Mucosa of descending colon (tissue), 3 donors: Measurements from ENCODE around the gene SULF2. TPM values are rescaled to one million over a fixed set of nuclear protein-coding genes. Genes with fewer than 3 reads are reported as not detected.

Experiments
- ATAC-seq: fragments of 200-7000 bp; cut with Tn5 transposase; one replicate; pipeline ENCODE4 v1.9.1; 2020; ENCODE audit warnings: mild to moderate bottlenecking, moderate library complexity
- DNase-seq, 3 donors: peaks; one replicate each; pipeline ENCODE4 v3.0.0-alpha.2; 2020
- H3K36me3 ChIP-seq: fragments of 200-600 bp; one replicate; pipeline ENCODE4 v1.8.0; 2021; ENCODE audit warnings: low read depth, mild to moderate bottlenecking
- H3K4me1 ChIP-seq: fragments of 200-600 bp; one replicate; pipeline ENCODE4 v1.8.0; 2021; ENCODE audit warnings: low read depth, mild to moderate bottlenecking
- H3K4me3 ChIP-seq: fragments of 200-600 bp; one replicate; pipeline ENCODE4 v1.8.0; 2021; ENCODE audit warnings: mild to moderate bottlenecking
- H3K9me3 ChIP-seq: fragments of 200-600 bp; one replicate; pipeline ENCODE4 v1.8.0; 2021; ENCODE audit warnings: mild to moderate bottlenecking
- CTCF ChIP-seq: fragments of 200-600 bp; IDR thresholded peaks from one replicate; pipeline ENCODE4 v1.8.0; 2022; ENCODE audit warnings: antibody characterized with exemption, mild to moderate bottlenecking
- intact Hi-C, 2 donors: fragments of 100-400 bp; cut with DNase I in 1 of 2; cut with micrococcal nuclease in 1 of 2; formaldehyde crosslinking; loops; one replicate each; pipeline versions ENCODE4 v1.11.0 to v1.11.1; 2022; cut with DNase I, micrococcal nuclease
- total RNA-seq, 3 donors: library from RNA; stranded (reverse); fragmentation: NEBNext Ultra II Directional in 2 of 3; extraction: Animal tissue kit (Norgen Biotek cat#: 25700) in 2 of 3; gene quantifications; one replicate each; pipeline versions ENCODE4 v1.2.1 to v1.2.4, GENCODE V29; 2021 to 2023
- donor health status: DM: no; HTN: no; CAD: no; lungs with moderate emphysema.
- donor health status: DM: no; HTN: no; CAD: no.
- donor health status: DM: no; HTN: yes; CAD: no.

Gene SULF2
- total RNA-seq, 3 donors from 2014 or later, result 102 to 181 (median 144) TPM

GRCh38 chr20:47740121-47740861, 45.0 kb downstream of the SULF2 start:
- ATAC-seq (no peak), DNase-seq (no peak)
- no peak for TF ChIP-seq CTCF
- intact Hi-C loops, result no loop called here
- Histone ChIP-seq H3K36me3 (no peaks in the 10 kb centered on the region), H3K4me3 (no peak overlapping the region), H3K4me1 (peaks cover 3% of the 10 kb centered on the region), H3K9me3 (no peaks in the 10 kb centered on the region)

- intact Hi-C loops, result no loop called here
- no peak overlapping the region for H3K4me3 ChIP-seq
- H3K36me3 ChIP-seq, result no peaks in the 10 kb centered on the region
- DNase-seq (no peak), ATAC-seq (no peak)
- no peak for TF ChIP-seq CTCF
- no peaks in the 10 kb centered on the region for H3K4me1 ChIP-seq
- H3K9me3 ChIP-seq, result no peaks in the 10 kb centered on the region
These were observed 47.4 kb downstream of the SULF2 start for GRCh38 chr20:47737923-47738322.

DNA sequence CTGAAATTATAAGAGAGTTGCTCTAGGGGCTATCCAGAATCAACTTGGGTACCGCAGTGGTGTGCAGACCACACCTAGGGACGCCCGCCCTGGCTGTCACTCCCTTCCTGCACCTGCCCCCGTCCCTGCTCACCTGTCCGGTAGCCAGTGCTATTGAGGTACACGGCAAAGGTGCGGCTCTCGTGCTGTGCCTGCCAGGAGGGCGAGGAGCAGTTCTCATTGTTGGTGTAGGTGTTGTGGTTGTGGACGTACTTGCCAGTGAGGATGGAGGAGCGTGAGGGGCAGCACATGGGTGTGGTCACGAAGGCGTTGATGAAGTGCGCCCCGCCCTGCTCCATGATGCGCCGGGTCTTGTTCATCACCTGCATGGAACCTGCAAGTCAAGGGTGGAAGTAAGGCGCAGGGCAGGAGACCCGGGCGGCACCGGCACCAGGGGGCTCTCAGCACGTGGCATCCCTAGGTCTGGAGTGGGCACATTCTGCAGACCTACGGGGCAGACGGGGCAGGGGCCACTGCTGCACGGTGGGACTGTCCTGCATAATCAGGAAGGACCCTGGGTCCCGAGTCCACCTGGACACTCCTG, 48.6 kb downstream of the SULF2 start:
- Histone ChIP-seq H3K9me3 (no peaks in the 10 kb centered on the region), H3K4me1 (no peaks in the 10 kb centered on the region), H3K36me3 (no peaks in the 10 kb centered on the region), H3K4me3 (no peak overlapping the region)
- ATAC-seq, result no peak
- DNase-seq, result no peak
- no peak for TF ChIP-seq CTCF
- intact Hi-C loops, result no loop called here

DNA sequence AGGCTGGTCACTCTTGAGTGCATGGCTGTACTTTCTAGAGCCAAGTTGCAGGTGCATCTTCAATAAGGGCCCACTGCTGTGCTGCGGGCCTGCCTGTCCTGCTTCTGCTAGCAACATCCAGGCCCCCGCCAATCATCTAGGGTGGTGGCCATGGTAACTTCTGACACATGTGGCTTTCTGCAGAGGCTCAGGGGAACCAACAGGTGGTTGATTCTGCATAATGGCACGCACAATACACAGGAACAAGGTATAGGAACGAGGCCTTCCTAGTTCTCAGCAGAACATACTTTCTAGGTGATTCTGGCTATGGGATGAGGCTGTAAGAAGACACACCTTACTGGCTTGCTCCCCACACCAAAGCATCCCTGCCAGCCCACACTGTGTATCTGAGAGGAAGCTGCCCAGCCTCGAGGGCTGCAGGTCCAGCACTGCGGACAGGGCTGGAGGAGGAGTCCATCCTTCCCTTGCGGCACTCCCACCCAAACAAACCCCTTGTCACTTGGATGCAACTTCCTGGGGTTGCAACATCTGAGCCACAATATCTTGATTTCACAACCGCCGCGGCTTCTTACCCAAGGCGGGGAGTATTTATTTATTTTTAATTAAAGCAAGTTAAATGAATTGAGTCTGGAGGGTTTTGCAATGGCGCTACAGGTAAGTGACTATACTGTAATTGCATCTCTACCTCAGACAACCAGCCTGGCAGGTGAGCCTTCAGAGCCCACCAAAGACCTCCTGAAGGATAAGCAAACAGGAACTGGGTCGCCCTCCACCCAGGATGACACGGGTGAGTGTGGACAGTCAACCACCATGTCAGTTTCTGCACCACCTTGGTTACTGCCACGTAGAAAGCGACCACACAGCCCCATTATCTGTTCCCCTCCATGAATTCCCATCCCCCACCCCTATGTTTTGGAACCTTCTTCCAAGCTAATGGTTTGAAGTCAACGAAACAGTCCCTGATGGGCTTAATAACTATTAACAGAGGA, 49.6 kb downstream of the SULF2 start:
- no peaks in the 10 kb centered on the region for H3K36me3 ChIP-seq
- intact Hi-C loops, result no loop called here
- no peak for TF ChIP-seq CTCF
- H3K9me3 ChIP-seq, result no peaks in the 10 kb centered on the region
- ATAC-seq (peak; percentile 47), DNase-seq (peak in 1 of 3 donors; percentile 19)
- no peaks in the 10 kb centered on the region for H3K4me1 ChIP-seq
- H3K4me3 ChIP-seq, result no peak overlapping the region

- no peaks in the 10 kb centered on the region for H3K36me3 ChIP-seq
- no peak for TF ChIP-seq CTCF
- DNase-seq (no peak), ATAC-seq (no peak)
- intact Hi-C loops, result no loop called here
- H3K4me1 ChIP-seq, result no peaks in the 10 kb centered on the region
- H3K9me3 ChIP-seq, result no peaks in the 10 kb centered on the region
- H3K4me3 ChIP-seq, result no peak overlapping the region
These were observed 50.4 kb downstream of the SULF2 start for GRCh38 chr20:47734870-47735269.
